ENCODE measurements around the gene TBC1D7. TPM values are rescaled to one million over a fixed set of nuclear protein-coding genes. Genes with fewer than 3 reads are reported as not detected.

Gene TBC1D7
- total and polyA plus RNA-seq, 8 donors = 18.3 to 38.8 (median 33.6) TPM

DNA sequence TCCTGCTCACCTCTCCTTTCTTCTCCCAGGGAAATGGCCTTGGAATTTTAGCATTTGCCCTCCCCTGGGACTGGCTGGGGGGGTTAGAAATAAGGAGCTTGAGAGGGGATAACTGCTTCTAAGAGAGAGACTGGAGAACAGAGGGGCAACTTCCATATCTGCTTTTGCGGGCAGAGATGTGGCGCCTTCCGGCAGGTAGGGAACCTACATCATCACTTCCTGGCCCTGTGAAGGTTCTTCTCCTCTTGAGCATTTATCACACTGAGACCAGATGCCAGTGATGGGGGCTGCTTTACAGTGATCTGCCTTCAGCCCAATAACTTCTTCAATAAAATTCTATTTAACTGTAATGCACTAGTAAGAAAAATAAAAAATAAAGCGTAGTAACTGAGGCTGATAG is 48.1 kb downstream of the TBC1D7 start:
- TF ChIP-seq, protein P1, sequence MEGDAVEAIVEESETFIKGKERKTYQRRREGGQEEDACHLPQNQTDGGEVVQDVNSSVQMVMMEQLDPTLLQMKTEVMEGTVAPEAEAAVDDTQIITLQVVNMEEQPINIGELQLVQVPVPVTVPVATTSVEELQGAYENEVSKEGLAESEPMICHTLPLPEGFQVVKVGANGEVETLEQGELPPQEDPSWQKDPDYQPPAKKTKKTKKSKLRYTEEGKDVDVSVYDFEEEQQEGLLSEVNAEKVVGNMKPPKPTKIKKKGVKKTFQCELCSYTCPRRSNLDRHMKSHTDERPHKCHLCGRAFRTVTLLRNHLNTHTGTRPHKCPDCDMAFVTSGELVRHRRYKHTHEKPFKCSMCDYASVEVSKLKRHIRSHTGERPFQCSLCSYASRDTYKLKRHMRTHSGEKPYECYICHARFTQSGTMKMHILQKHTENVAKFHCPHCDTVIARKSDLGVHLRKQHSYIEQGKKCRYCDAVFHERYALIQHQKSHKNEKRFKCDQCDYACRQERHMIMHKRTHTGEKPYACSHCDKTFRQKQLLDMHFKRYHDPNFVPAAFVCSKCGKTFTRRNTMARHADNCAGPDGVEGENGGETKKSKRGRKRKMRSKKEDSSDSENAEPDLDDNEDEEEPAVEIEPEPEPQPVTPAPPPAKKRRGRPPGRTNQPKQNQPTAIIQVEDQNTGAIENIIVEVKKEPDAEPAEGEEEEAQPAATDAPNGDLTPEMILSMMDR (IDR thresholded peaks at IDR 0.05) = no peak
- DNase-seq (no peak), ATAC-seq (no peak)
- Histone ChIP-seq H3K9me3 (no peaks in the 10 kb centered on the region), H3K36me3 (peaks cover 0 to 89% of the 10 kb centered on the region in 2 donors), H3K27me3 (no peaks in the 10 kb centered on the region), H3K4me3 (no peak overlapping the region), H3K27ac (no peak overlapping the region), H3K4me1 (peaks cover 0 to 4% of the 10 kb centered on the region in 2 donors)
- intact Hi-C loops (cut with DNase I) = no loop called here

DNA sequence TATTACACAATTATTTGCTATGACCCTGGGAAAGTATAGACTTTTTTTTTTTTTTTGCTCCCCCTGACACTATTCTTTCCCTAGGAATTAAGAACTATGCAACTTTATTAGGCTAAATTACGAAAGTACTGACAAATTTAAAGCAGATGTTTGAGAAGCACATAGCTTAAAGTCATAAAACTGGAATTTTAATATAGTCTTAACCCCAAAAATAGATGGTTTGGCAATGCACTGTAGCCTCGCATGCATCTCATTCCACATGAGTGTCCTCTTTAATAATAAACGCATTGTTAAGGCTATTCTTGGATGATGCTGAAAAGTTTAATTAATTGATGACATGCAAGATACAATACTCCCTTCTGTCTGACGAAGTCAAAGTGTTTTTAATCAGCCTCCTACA is 49.3 kb downstream of the TBC1D7 start:
- Histone ChIP-seq H3K4me3 (no peak overlapping the region), H3K9me3 (no peaks in the 10 kb centered on the region), H3K4me1 (peaks cover 0 to 4% of the 10 kb centered on the region in 2 donors), H3K27ac (no peak overlapping the region), H3K36me3 (peaks cover 0 to 76% of the 10 kb centered on the region in 2 donors), H3K27me3 (no peaks in the 10 kb centered on the region)
- TF ChIP-seq, protein P1 (IDR thresholded peaks at IDR 0.05) = no peak
- intact Hi-C loops (cut with DNase I) = no loop called here
- ATAC-seq (no peak), DNase-seq (no peak)

DNA sequence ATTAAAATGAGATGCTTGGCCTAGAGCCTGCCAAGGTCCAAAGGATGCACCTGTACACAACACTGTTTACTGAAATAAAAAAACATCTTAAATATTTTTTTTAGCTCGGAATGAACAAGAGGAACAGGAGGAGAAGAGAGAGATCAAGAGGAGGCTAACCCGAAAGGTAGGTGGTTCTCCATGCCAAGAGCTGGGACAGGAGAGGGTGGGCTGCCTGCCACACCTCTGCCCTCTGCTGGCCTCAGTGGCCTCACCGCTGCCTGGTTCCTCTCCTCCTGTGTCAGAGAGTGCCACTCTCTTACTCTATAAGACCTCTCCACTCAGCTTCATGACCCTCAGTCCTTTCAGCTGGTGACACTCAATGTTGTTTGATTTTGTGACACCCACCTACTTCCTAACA is 50.2 kb downstream of the TBC1D7 start:
- H3K36me3 ChIP-seq = peaks cover 0 to 68% of the 10 kb centered on the region in 2 donors
- ATAC-seq (no peak), DNase-seq (no peak)

DNA sequence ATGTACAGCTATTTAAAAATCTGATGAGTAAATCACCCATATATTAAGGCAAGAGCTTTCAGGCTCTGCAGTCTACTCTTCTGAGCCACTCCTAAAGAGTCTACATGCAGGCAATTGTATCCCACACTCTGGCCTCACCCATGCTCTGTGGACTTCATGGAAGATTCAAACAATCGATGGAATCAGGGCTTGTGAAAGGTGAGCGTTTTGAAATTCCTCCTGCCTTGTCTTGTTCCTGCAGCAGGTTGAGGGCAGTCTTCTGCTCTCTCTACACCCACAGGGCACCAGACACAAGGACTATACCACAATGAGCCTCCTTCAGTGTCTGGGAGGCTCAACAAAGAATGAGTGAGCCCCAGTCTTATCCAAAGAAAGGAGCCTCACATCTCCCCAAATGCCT is 51.1 kb downstream of the TBC1D7 start:
- intact Hi-C loops (cut with DNase I) = no loop called here
- H3K27me3 ChIP-seq = no peaks in the 10 kb centered on the region
- no peak for DNase-seq
- TF ChIP-seq, protein P1 (IDR thresholded peaks at IDR 0.05) = no peak
- peaks cover 0 to 59% of the 10 kb centered on the region in 2 donors for H3K36me3 ChIP-seq
- H3K4me1 ChIP-seq = peaks cover 0 to 4% of the 10 kb centered on the region in 2 donors
- no peak for ATAC-seq
- H3K9me3 ChIP-seq = no peaks in the 10 kb centered on the region
- no peak overlapping the region for H3K27ac ChIP-seq
- H3K4me3 ChIP-seq = no peak overlapping the region

More for the DNA sequence above, 50.2 kb downstream of the TBC1D7 start:
- Histone ChIP-seq H3K9me3 (no peaks in the 10 kb centered on the region), H3K27me3 (no peaks in the 10 kb centered on the region), H3K4me1 (peaks cover 0 to 4% of the 10 kb centered on the region in 2 donors), H3K4me3 (no peak overlapping the region), H3K27ac (no peak overlapping the region)
- intact Hi-C loops (cut with DNase I) = no loop called here
- TF ChIP-seq, protein P1 (IDR thresholded peaks at IDR 0.05) = no peak

DNA sequence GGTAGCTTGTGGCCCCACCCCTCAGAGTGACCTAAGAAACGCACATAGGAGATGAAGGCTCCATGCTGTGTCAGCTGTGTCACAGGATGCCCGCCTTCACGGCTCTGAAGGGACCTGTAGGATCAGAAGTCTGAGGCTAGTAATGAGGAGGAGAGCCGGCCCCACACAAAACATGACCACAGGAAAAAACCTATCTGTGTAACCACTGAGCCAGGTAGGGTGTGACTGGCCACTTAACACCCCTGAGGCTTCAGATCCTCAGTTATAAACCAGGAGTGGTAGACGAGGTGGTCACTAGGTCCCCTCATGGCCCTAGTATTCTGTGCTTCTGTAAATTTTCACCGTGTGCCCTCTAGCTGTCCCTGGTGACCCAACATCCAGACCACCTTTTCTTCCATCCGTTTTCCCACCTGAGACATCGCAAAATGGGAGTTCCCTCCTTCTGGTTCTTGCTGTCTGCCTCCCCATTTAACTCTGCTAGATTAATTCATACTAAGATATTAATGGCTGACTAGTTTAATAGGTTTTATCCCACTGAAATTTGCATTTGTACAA is 52.8 kb downstream of the TBC1D7 start:
- no peak for DNase-seq
- peaks cover 0 to 10% of the 10 kb centered on the region in 2 donors for H3K4me1 ChIP-seq
- no peaks in the 10 kb centered on the region for H3K27me3 ChIP-seq
- H3K4me3 ChIP-seq = peak overlapping the region in 1 of 2 donors; percentile 52
- intact Hi-C loops (cut with DNase I) = no loop called here
- H3K36me3 ChIP-seq = peaks cover 0 to 41% of the 10 kb centered on the region in 2 donors
- no peak overlapping the region for H3K27ac ChIP-seq
- TF ChIP-seq, protein P1 (IDR thresholded peaks at IDR 0.05) = no peak
- no peaks in the 10 kb centered on the region for H3K9me3 ChIP-seq
- no peak for ATAC-seq

Data from left lung (tissue), 10 donors.